GM23248 (cell line): ENCODE results near the gene DNAH9. TPM values are rescaled to one million over a fixed set of nuclear protein-coding genes. Genes with fewer than 3 reads are reported as not detected.

Source experiments
- DNase-seq: peaks from one replicate; pipeline ENCODE4 v3.0.0-alpha.2; 2015
- H2AFZ ChIP-seq: fragments of 200-600 bp; sonication (generic); 2 replicates; pipeline ENCODE4 v1.6.1; 2016; ENCODE audit warnings: antibody characterized with exemption
- H3F3A ChIP-seq: fragments of 200-600 bp; sonication (generic); 2 replicates; pipeline ENCODE4 v1.6.1; 2016; ENCODE audit warnings: mild to moderate bottlenecking, antibody characterized with exemption, mixed run types; ENCODE audit not compliant: insufficient read depth
- H3K27ac ChIP-seq: fragments of 200-600 bp; sonication (generic); 2 replicates; pipeline ENCODE4 v1.5.1; 2016; ENCODE audit warnings: mild to moderate bottlenecking
- H3K27me3 ChIP-seq: fragments of 200-600 bp; sonication (generic); replicated peaks from 2 replicates; pipeline ENCODE4 v1.6.1; 2016; ENCODE audit warnings: mild to moderate bottlenecking; ENCODE audit not compliant: insufficient read depth
- H3K36me3 ChIP-seq: fragments of 200-600 bp; sonication (generic); 2 replicates; pipeline ENCODE4 v1.6.1; 2016; ENCODE audit warnings: low read depth, mild to moderate bottlenecking
- H3K4me1 ChIP-seq: fragments of 200-600 bp; sonication (generic); 2 replicates; pipeline ENCODE4 v1.6.1; 2016; ENCODE audit warnings: mild to moderate bottlenecking; ENCODE audit not compliant: insufficient read depth
- H3K4me2 ChIP-seq: fragments of 200-600 bp; sonication (generic); one replicate; pipeline ENCODE4 v1.6.1; 2016; ENCODE audit warnings: mild to moderate bottlenecking; ENCODE audit not compliant: unreplicated experiment
- H3K4me3 ChIP-seq: fragments of 200-600 bp; sonication (generic); 2 replicates; pipeline ENCODE4 v1.5.1; 2016; ENCODE audit warnings: mild to moderate bottlenecking
- H3K79me2 ChIP-seq: fragments of 200-600 bp; sonication (generic); 2 replicates; pipeline ENCODE4 v1.6.1; 2016; ENCODE audit warnings: mild to moderate bottlenecking; ENCODE audit not compliant: insufficient read depth
- H3K9ac ChIP-seq: fragments of 200-600 bp; sonication (generic); 2 replicates; pipeline ENCODE4 v1.6.1; 2016; ENCODE audit warnings: mild to moderate bottlenecking
- H3K9me2 ChIP-seq: fragments of 200-600 bp; sonication (generic); 2 replicates; pipeline ENCODE4 v1.6.1; 2016; ENCODE audit warnings: mixed run types, mild to moderate bottlenecking, moderate library complexity; ENCODE audit not compliant: insufficient read depth
- H3K9me3 ChIP-seq: fragments of 200-600 bp; sonication (generic); one replicate; pipeline ENCODE4 v1.6.1; 2017; ENCODE audit warnings: low read depth
- H4K20me1 ChIP-seq: fragments of 200-600 bp; sonication (generic); 2 replicates; pipeline ENCODE4 v1.6.0; 2016; ENCODE audit not compliant: insufficient read depth
- EZH2 ChIP-seq: fragments of 200-600 bp; sonication (generic); IDR thresholded peaks from 2 replicates; pipeline ENCODE4 v1.6.1; 2018; ENCODE audit warnings: antibody characterized with exemption, mild to moderate bottlenecking; ENCODE audit not compliant: insufficient read depth, poor library complexity, severe bottlenecking
- EZH2phosphoT487 ChIP-seq: fragments of 200-600 bp; sonication (generic); IDR thresholded peaks from 2 replicates; pipeline ENCODE4 v1.6.1; 2018; ENCODE audit warnings: antibody characterized with exemption, moderate library complexity, mild to moderate bottlenecking, low read depth; ENCODE audit not compliant: insufficient read depth
- WGBS, 2 experiments: methylation state at CpG; one replicate each; pipeline ENCODE4 v1.1.6; 2015 to 2017; ENCODE audit warnings: low lambda C conversion rate in 2 of 2, low coverage in 1 of 2; ENCODE audit errors: missing lambda C conversion rate in 2 of 2; 5-methylcytosine and 5-hydroxymethylcytosine counted together
- in situ Hi-C: fragments of 300-500 bp; cut with MboI; formaldehyde crosslinking; loops from 2 replicates; pipeline ENCODE4 v1.15.0; 2020
- polyA plus RNA-seq: library from polyadenylated mRNA; unstranded; fragments of >200 nt; fragmentation: Nextera tagmentation; extraction: Ambion mirVana; gene quantifications from 2 replicates; pipeline ENCODE4 v1.2.1, GENCODE V29; 2016
- total RNA-seq: library from RNA; depleted of rRNA; stranded (reverse); fragments of >200 nt; shearing (Covaris generic); gene quantifications from 2 replicates; pipeline ENCODE4 v1.2.3, GENCODE V29; 2014

DNAH9 gene
- total and polyA plus RNA-seq, 2 experiments from 2014 or later = not detected

DNA sequence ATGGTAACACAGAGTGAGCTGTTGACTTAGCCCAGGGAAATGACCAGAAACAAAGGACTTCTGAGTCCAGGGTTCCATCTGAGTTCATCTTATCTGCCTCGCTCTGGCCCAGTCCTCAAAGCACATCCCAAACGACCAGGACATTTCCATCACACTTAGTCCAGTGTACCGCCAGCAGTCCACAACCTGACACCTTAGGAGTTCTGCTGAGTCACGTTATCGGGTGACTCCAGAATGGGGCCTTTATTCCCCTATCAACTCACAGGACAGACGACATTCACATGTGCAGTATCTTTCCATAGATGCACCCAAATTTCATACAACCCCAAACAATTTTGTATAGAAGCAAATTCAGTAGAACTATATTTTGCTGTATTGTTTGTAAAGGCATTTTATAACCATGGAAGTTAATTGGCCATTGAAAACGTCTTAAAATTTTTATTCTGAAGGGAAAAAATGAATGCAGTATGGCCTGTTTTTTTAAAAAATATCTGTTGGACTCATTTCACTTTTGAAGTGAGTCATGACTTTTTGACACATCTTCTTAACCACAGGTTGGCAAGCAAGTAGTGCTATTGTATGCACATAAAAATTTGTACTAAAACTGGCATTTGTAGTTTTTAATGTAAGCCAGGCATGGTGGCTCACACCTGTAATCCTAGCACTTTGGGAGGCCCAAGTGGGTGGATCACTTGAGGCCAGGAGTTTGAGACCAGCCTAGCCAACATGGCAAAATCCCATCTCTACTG is 352.7 kb downstream of the DNAH9 start:
- no peak overlapping the region for H3K4me2 ChIP-seq
- H3F3A ChIP-seq = no peaks in the 10 kb centered on the region
- TF ChIP-seq EZH2phosphoT487 = no peak
- TF ChIP-seq EZH2 = no peak
- H3K9me2 ChIP-seq = no peaks in the 10 kb centered on the region
- H3K4me3 ChIP-seq = no peak overlapping the region
- H4K20me1 ChIP-seq = no peaks in the 10 kb centered on the region
- no peak overlapping the region for H3K27ac ChIP-seq
- H3K4me1 ChIP-seq = 0 out of 2 replicates have a peak, but pooled peaks cover 6% of the 10 kb centered on the region
- in situ Hi-C loops = loop anchor here (25.0 kb wide), 1 partner anchor 1314 kb away; no protein-coding TSS in a partner anchor
- WGBS, 2 experiments = 63 to 66% methylated on average over 7 of the region's 7 CpGs
- peak; percentile 62 for DNase-seq
- no peaks in the 10 kb centered on the region for H3K27me3 ChIP-seq
- no peak overlapping the region for H3K9ac ChIP-seq
- H3K79me2 ChIP-seq = no peaks in the 10 kb centered on the region
- 0 out of 2 replicates have a peak, but pooled peaks cover 4% of the 10 kb centered on the region for H3K36me3 ChIP-seq
- H3K9me3 ChIP-seq = peaks cover 2% of the 10 kb centered on the region
- no peak overlapping the region for H2AFZ ChIP-seq

DNA sequence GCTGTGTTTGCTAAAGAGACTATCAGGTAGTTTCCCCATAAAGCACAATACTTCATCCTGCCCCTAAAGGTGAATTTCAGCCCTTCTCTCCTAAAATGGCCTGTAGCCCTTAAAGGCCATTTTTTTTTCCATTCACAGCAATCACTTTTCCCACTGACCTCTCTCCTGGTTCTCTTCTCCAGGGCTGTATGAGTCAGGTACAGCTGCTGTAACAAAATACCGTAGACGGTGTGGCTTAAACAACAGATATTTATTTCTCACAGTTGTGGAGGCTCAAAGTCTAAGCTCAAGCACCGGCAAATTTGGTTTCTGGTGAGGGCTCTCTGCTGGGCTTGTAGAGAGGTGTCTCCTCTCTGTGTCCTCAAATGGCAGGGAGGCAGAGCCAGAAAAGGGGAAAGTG is 354.3 kb downstream of the DNAH9 start:
- no peaks in the 10 kb centered on the region for H3F3A ChIP-seq
- peaks cover 2% of the 10 kb centered on the region for H3K9me3 ChIP-seq
- H3K27me3 ChIP-seq = no peaks in the 10 kb centered on the region
- in situ Hi-C loops = loop anchor here (25.0 kb wide), 1 partner anchor 1315 kb away; no protein-coding TSS in a partner anchor
- 0 out of 2 replicates have a peak, but pooled peaks cover 6% of the 10 kb centered on the region for H3K4me1 ChIP-seq
- no peaks in the 10 kb centered on the region for H3K79me2 ChIP-seq
- H2AFZ ChIP-seq = no peak overlapping the region
- 95 to 100% methylated on average over 3 of the region's 3 CpGs for WGBS, 2 experiments
- H3K9ac ChIP-seq = no peak overlapping the region
- no peaks in the 10 kb centered on the region for H4K20me1 ChIP-seq
- no peak overlapping the region for H3K4me3 ChIP-seq
- 0 out of 2 replicates have a peak, but pooled peaks cover 4% of the 10 kb centered on the region for H3K36me3 ChIP-seq
- DNase-seq = no peak
- H3K4me2 ChIP-seq = no peak overlapping the region
- no peak overlapping the region for H3K27ac ChIP-seq
- H3K9me2 ChIP-seq = no peaks in the 10 kb centered on the region
- no peak for TF ChIP-seq EZH2phosphoT487
- TF ChIP-seq EZH2 = no peak

DNA sequence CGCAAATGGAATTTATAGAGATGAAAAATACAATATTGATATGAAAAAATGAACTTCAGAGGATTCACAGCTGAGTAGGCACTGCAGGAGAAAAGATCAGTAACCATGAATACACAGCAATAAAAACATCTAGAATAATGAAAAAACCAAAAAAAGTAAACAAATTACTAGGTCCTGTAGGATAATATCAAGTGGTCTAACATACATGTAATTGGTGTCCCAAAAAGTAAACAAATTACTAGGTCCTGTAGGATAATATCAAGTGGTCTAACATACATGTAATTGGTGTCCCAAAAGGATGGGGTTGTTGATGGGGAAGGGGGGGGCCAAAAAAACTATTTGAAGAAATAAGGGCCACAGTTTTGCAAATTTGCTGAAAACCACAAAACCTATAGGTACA is 355.7 kb downstream of the DNAH9 start:
- Histone ChIP-seq H2AFZ (no peak overlapping the region), H3K27ac (no peak overlapping the region), H3K9ac (no peak overlapping the region), H3K36me3 (0 out of 2 replicates have a peak, but pooled peaks cover 4% of the 10 kb centered on the region), H3F3A (no peaks in the 10 kb centered on the region), H4K20me1 (no peaks in the 10 kb centered on the region), H3K9me3 (peaks cover 2% of the 10 kb centered on the region), H3K4me2 (no peak overlapping the region), H3K79me2 (no peaks in the 10 kb centered on the region), H3K4me1 (0 out of 2 replicates have a peak, but pooled peaks cover 3% of the 10 kb centered on the region), H3K4me3 (no peak overlapping the region), H3K27me3 (no peaks in the 10 kb centered on the region), H3K9me2 (no peaks in the 10 kb centered on the region; the same call in 1 of the 2 replicates)
- TF ChIP-seq EZH2phosphoT487 (no peak), EZH2 (no peak)
- DNase-seq = no peak
- WGBS, 2 experiments = 43 to 79% methylated on average over 1 of the region's 1 CpG
- in situ Hi-C loops = loop anchor here (25.0 kb wide), 1 partner anchor 1317 kb away; no protein-coding TSS in a partner anchor

DNA sequence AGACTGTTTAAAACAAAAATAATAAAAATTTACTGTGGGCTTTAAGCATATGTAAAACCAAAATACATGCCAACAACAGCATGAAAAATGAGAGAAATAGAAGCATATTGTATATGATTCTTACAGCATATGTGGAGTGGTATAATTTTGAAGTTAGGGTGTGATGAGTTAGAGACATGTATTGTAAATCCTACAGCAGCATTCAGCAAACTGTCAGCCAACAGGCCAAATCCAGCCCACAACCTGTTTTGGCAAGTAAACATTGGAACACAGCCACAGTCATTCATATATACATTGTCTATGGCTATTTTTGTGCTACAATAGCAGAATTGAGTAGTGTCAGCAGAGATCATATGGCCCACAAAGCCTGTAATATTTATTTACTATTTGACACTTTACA is 356.7 kb downstream of the DNAH9 start:
- in situ Hi-C loops = loop anchor here (25.0 kb wide), 1 partner anchor 1318 kb away; no protein-coding TSS in a partner anchor

More for the DNA sequence above, 356.7 kb downstream of the DNAH9 start:
- Histone ChIP-seq H3K36me3 (0 out of 2 replicates have a peak, but pooled peaks cover 4% of the 10 kb centered on the region), H3K4me1 (no peaks in the 10 kb centered on the region), H3K79me2 (no peaks in the 10 kb centered on the region), H4K20me1 (no peaks in the 10 kb centered on the region), H3K27ac (no peak overlapping the region), H3K4me3 (no peak overlapping the region), H3F3A (no peaks in the 10 kb centered on the region), H3K9me2 (no peaks in the 10 kb centered on the region; the same call in 1 of the 2 replicates), H3K9ac (no peak overlapping the region), H3K9me3 (peaks cover 2% of the 10 kb centered on the region), H2AFZ (no peak overlapping the region), H3K27me3 (no peaks in the 10 kb centered on the region), H3K4me2 (no peak overlapping the region)
- DNase-seq = no peak
- TF ChIP-seq EZH2phosphoT487 (no peak), EZH2 (no peak)
